ENCODE data around the gene SPARC. TPM values are rescaled to one million over a fixed set of nuclear protein-coding genes. Genes with fewer than 3 reads are reported as not detected.

Gene SPARC
- total RNA-seq, 2 donors from 2014 or later, result 1,654 to 1,851 TPM

DNA sequence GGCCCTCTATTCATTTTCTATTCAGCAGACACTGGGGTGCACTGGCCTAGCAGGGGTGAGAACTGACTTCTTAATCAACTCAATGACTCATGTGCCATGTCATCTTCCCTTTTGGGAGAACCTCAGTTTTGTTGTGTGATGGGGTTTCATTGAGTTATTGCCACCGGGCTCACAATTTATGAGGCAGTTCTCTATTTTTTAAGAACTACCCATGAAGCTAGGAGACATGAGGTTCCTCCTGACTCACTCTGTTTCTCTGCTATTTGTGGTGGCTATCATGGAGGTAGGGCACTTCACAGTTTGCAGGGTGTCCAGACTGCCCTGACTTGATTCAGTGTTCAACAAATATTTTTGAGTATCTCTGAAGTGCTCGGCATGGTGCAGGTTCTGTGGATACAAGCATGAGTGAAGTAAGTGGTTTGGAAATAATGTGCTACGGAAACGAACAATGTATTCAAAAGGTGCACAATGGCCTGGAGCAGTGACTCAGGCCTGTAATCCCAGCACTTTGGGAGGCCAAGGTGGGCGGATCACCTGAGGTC lies 39.3 kb downstream of the SPARC start:
- TF ChIP-seq, protein P1, sequence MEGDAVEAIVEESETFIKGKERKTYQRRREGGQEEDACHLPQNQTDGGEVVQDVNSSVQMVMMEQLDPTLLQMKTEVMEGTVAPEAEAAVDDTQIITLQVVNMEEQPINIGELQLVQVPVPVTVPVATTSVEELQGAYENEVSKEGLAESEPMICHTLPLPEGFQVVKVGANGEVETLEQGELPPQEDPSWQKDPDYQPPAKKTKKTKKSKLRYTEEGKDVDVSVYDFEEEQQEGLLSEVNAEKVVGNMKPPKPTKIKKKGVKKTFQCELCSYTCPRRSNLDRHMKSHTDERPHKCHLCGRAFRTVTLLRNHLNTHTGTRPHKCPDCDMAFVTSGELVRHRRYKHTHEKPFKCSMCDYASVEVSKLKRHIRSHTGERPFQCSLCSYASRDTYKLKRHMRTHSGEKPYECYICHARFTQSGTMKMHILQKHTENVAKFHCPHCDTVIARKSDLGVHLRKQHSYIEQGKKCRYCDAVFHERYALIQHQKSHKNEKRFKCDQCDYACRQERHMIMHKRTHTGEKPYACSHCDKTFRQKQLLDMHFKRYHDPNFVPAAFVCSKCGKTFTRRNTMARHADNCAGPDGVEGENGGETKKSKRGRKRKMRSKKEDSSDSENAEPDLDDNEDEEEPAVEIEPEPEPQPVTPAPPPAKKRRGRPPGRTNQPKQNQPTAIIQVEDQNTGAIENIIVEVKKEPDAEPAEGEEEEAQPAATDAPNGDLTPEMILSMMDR (IDR thresholded peaks at IDR 0.05), result no peak
- Histone ChIP-seq H3K4me1 (ENCODE audit: control insufficient read depth in 1 of 2, low read depth in 2 of 2) (no peaks in the 10 kb centered on the region), H3K27ac (no peak overlapping the region), H3K9me3 (no peaks in the 10 kb centered on the region), H3K4me3 (no peak overlapping the region), H3K36me3 (no peaks in the 10 kb centered on the region), H3K27me3 (replicated peaks; ENCODE audit: insufficient read depth) (no peaks in the 10 kb centered on the region)
- no peak for DNase-seq (ENCODE audit: low spot score)
- no peak for ATAC-seq (ENCODE audit: insufficient number of reproducible peaks, low FRiP score, low read depth)

DNA sequence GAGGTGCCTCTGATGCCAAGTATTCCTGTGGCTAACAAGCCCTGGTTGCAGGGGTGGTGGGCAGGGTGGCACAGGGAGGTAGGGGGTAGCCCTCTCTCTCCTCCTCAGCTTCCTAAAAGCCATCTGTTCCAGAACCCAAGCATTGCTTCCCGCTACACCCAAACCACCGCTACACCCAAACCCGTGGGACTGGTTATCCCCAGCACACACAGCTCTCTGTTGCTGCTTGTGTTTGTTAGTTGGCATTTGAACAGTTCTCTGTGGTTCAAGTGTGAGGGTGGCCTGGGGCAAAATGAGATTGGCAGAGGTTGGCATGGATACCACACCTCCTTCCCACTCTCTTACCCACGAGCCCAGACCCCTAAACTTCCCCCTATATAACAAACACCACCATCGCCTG lies 40.4 kb downstream of the SPARC start:
- Histone ChIP-seq H3K36me3 (no peaks in the 10 kb centered on the region), H3K27ac (no peak overlapping the region), H3K4me3 (no peak overlapping the region), H3K4me1 (ENCODE audit: control insufficient read depth in 1 of 2, low read depth in 2 of 2) (no peaks in the 10 kb centered on the region), H3K27me3 (replicated peaks; ENCODE audit: insufficient read depth) (no peaks in the 10 kb centered on the region), H3K9me3 (no peaks in the 10 kb centered on the region)
- ATAC-seq (ENCODE audit: insufficient number of reproducible peaks, low FRiP score, low read depth), result no peak
- TF ChIP-seq, protein P1 (IDR thresholded peaks at IDR 0.05), result no peak
- no peak for DNase-seq (ENCODE audit: low spot score)

DNA sequence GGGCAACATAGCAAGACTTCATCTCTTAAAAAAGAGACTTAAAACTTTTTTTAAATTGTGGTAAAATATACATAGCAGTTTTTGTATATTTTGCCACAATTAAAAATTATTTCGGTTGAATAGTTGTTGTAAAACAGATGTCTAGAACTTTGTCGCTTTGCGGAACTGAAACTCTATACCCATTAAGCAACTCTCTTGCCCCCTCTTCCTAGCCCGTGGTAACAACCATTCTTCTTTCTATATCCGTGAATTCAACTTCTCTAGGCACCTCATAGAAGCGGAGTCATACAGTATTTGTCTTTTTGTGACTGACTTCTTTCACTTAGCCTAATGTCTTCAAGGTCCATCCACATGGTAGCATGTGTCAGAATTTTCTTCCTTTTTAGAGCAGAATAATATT lies 43.3 kb downstream of the SPARC start:
- no peaks in the 10 kb centered on the region for H3K4me1 ChIP-seq (ENCODE audit: control insufficient read depth in 1 of 2, low read depth in 2 of 2)
- no peaks in the 10 kb centered on the region for H3K9me3 ChIP-seq
- H3K27ac ChIP-seq, result no peak overlapping the region
- H3K4me3 ChIP-seq, result no peak overlapping the region
- no peak for ATAC-seq (ENCODE audit: insufficient number of reproducible peaks, low FRiP score, low read depth)
- H3K36me3 ChIP-seq, result no peaks in the 10 kb centered on the region
- no peaks in the 10 kb centered on the region for H3K27me3 ChIP-seq (replicated peaks; ENCODE audit: insufficient read depth)
- TF ChIP-seq, protein P1 (IDR thresholded peaks at IDR 0.05), result no peak
- DNase-seq (ENCODE audit: low spot score), result no peak

DNA sequence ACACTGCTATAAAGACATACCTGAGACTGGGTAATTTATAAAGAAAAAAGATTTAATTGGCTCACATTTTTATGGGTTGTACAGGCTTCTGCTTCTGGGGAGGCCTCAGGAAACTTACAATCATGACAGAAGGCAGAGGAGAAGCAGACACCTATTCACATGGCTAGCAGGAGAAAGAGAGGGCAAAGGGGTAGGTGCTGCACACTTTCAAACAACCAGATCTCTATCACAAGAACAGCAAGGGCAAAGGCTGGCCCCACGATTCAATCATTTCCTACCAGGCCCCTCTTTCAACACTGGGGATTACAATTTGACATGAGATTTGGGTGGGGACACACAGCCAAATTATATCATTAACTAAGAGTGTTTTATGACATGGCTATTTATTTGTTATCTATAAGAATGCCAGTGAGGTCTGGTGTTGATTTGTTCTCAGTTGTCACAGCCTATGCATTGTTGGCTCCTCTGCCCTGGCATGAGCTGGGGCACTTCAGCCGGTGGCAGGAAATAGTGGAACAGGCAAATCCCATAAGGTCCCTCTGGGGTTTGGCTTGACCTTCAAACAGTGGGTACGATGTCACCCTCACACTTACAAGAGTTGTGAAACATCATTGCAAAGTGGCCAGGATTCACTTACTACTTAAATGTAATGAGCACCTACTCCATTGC lies 44.1 kb downstream of the SPARC start:
- TF ChIP-seq, protein P1 (IDR thresholded peaks at IDR 0.05), result no peak
- Histone ChIP-seq H3K9me3 (no peaks in the 10 kb centered on the region), H3K27ac (no peak overlapping the region), H3K4me1 (ENCODE audit: control insufficient read depth in 1 of 2, low read depth in 2 of 2) (no peaks in the 10 kb centered on the region), H3K4me3 (no peak overlapping the region), H3K36me3 (no peaks in the 10 kb centered on the region), H3K27me3 (replicated peaks; ENCODE audit: insufficient read depth) (no peaks in the 10 kb centered on the region)
- no peak for ATAC-seq (ENCODE audit: insufficient number of reproducible peaks, low FRiP score, low read depth)
- no peak for DNase-seq (ENCODE audit: low spot score)

DNA sequence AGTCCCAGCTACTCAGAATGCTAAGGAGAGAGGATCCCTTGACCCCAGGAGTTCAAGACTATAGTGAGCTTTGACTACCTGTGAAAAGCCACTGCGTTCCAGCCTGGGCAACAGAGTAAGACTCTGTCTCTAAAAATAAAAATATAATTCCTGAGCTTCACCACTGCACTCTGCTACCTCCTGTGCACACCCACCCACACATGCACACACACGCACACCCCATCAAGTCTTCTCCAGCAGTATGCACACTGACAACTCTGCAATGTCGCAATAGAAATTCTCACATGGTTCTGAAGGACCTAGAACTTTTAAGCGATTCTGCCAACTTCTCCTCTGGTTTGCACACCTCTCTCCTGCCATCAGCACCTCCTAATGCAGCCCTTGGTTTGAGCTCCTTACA lies 48.1 kb downstream of the SPARC start:
- Histone ChIP-seq H3K27me3 (replicated peaks; ENCODE audit: insufficient read depth) (no peaks in the 10 kb centered on the region), H3K27ac (no peak overlapping the region), H3K4me1 (ENCODE audit: control insufficient read depth in 1 of 2, low read depth in 2 of 2) (no peaks in the 10 kb centered on the region), H3K36me3 (no peaks in the 10 kb centered on the region), H3K9me3 (no peaks in the 10 kb centered on the region), H3K4me3 (no peak overlapping the region)
- DNase-seq (ENCODE audit: low spot score) (no peak), ATAC-seq (ENCODE audit: insufficient number of reproducible peaks, low FRiP score, low read depth) (no peak)
- TF ChIP-seq, protein P1 (IDR thresholded peaks at IDR 0.05), result no peak

Measured in thoracic aorta (tissue), 2 donors.